ENCODE results near the gene ABCA13.

GRCh38 chr7:48176356-48176893 lies 5.2 kb downstream of the ABCA13 start:
- TF ChIP-seq CTCF (IDR thresholded peaks at IDR 0.05) (no peak), POLR2A (IDR thresholded peaks at IDR 0.05) (no peak), POLR2AphosphoS5 (IDR thresholded peaks at IDR 0.05) (no peak), EP300 (IDR thresholded peaks at IDR 0.05) (no peak)

Measured in gastroesophageal sphincter (tissue), 3 donors.